HG03432 (cell line): ENCODE results near the gene SNN.

Source experiments
- ATAC-seq: cut with Tn5 transposase; IDR thresholded peaks from one replicate; pipeline ENCODE4 v1.9.1; 2021; ENCODE audit warnings: mild to moderate bottlenecking, moderate library complexity; ENCODE audit not compliant: unreplicated experiment

SNN gene

DNA sequence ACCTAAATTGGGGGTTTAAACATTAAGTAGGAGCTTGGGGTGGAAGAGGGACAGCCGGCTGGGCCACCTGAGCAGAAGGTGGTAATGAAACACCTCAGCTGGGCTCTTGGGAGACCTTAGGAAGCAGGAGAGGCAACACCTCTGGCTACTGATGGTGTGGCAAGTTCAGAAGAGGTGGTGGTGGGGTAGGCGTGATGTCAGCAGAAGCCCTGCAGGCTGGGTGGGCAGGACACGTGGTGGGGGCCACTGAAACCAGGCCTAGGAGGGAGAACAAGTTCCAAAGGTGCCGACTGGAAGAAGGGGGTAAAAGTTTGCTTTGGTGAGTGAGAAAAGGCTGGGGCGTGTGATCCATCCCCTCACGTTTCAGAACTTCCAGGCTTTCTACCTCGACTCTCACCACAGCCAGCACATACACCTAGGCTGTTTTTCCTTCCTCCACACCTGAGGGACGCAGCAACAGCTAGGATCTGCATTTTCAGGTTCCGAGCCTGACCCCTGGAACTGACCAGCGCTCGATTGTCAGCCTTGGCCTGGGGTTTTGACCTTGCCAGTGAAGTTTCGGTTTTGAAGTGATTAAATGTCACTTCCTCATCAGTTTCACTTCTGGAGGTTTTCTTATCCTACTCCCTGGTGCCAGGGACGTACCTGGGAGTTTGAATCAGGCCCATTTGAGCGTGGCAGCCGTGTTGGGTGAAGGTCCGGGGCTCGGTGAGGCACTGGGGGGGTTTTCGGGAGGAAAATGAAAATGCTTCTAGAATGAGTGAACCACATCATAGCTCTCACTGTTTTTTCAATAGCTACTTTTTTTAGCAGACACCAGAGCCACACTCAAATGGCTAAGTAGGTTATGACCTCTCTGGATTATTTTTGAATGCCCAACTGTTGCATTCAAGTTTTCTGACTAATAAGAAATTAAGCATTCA lies 10.0 kb downstream of the SNN start:
- no peak for ATAC-seq

DNA sequence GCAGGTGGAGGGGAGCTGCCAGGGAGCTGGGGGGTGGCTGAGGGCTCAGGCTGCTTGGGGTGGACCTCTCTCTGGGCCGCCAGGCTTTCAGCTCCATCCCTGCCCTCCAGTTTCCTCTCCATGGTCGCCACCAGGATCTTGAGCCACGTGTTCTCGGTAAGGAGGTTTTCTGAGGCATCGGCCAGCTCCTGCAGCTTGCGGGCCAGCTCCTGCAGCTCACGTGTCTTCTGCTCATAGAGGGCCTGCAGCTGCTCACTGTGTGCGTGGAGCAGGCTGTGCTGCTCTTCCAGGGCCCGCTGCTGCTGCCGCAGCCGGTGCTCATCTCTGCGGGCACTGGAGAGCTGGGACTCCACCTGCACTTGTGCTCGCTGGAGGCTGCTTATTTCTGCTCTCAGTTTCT lies 11.0 kb downstream of the SNN start:
- ATAC-seq: no peak

GRCh38 chr16:11679941-11680911 lies 12.0 kb downstream of the SNN start:
- ATAC-seq: no peak

- no peak for ATAC-seq
These were observed 13.3 kb downstream of the SNN start for GRCh38 chr16:11681556-11681955.

GRCh38 chr16:11681976-11682654 lies 13.9 kb downstream of the SNN start:
- peak; percentile 48 for ATAC-seq

GRCh38 chr16:11682655-11683096 lies 14.4 kb downstream of the SNN start:
- peak; percentile 25 for ATAC-seq

- ATAC-seq: no peak
These were observed 14.9 kb downstream of the SNN start for GRCh38 chr16:11683145-11683544.

GRCh38 chr16:11684231-11685025 lies 16.2 kb downstream of the SNN start:
- ATAC-seq: no peak

DNA sequence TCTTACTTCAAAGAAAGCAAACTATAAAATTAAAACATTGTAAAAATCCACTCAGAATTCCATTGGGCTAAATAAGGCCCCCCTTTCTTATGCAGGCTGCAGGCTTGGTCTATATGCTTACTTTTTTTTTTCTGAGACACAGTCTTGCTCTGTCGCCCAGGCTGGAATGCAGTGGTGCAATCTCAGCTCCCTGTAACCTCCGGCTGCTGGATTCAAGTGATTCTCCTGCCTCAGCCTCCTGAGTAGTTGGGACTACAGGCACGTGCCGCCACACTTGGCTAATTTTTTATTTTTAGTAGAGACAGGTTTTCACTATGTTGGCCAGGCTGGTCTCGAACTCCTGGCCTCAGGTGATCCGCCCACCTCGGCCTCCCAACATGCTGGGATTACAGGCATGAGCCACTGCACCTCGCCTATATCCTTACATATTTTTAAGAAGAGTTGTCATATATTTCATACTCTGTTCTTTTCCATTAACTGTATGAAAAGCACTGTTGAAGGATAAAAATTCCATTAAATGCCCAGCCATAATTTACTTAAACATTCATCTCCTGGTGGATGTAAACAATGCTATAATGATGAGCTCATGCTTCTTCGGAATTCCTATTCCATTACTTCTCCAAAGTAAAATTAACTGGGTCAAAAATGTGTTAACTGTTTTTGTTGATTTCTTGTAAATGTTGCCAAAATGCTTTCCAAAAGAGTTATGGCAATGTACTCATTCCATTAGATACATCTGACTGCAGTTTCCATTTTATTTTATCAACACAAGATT lies 17.8 kb downstream of the SNN start:
- ATAC-seq: no peak

GRCh38 chr16:11686713-11687380 lies 18.6 kb downstream of the SNN start:
- ATAC-seq: no peak

DNA sequence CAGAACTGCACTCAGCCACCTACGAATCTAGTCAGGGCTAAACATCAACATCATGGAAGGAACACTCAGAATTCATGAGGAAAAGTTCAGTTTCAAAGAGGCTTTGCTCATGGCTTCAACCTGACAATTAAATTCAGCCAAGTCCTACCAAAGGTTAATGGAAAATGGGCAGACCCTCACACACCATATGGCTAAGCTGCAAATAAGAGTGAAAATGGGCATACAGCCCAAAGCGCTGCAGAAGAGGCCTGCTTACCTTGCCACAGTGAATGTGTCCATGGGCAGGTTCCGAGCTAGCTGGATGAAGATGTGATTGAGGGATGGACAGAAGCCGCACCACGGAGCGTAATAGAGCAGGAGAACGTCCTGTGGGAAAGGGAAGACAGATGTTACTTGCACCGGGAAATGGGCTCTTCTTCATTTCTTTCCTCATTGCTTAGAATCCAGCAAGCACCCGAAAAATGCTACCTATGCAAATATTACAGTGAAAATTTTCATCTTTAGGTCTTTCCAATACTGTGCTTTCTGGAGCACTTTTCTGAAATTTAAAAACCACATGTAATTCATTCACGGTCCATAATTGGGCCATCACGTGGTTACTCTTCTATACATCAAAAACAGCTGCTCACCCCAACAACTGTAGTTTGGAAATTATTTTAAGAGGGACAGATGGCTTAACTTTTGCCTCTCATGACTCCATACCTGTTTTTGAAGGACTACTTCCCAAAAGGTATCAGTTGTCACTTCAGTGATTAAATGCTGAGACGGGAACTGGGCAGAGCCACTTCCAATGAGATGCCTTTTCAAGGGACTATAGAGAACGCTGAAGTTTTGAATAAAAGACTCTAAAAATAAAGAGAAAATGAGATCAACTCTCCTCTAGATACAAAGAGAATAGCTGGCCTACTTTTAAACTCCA lies 19.6 kb downstream of the SNN start:
- no peak for ATAC-seq

- ATAC-seq: no peak
These were observed 20.2 kb downstream of the SNN start for GRCh38 chr16:11688520-11688886.

GRCh38 chr16:11689031-11689840 lies 21.0 kb downstream of the SNN start:
- ATAC-seq: peak; percentile 85

DNA sequence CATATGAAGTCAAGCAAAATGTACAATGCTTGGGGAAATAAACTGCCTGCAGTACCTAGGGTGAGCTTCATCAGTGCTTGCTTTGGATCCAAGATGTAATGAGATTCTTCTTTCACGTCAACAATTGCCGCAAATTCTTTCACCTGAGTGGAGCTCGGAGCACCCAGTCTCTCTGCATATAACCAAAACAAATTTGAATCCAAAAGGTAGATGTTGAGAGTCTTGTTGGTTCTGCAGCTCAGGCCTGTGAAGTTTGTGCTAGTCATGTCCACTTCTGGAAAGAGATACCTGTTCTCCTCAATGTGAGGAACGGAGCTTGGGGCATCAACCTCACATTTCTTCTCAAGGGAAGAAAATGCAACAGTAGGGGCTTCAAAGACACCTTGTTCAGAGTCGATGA lies 23.0 kb downstream of the SNN start:
- no peak for ATAC-seq

- ATAC-seq: no peak
These were observed 23.5 kb downstream of the SNN start for GRCh38 chr16:11691771-11692170.

DNA sequence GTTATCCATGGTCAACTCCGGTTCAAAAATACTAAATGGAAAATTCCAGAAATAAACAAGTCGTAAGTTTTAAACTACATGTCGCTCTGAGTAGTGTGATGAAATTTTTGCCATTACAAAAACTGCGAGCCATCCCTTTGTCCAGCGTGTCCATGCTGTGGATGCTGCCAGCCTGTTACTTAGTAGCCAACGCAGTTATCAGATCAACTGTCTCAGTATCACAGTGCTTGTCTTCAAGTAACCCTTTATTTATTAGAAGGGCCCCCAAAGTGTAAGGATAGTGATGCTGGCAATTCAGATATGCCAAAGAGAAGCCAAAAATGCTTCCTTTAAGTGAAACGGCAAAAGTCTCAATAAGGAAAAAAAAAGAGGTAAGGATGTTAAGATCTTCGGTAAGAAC lies 23.9 kb downstream of the SNN start:
- ATAC-seq: no peak

DNA sequence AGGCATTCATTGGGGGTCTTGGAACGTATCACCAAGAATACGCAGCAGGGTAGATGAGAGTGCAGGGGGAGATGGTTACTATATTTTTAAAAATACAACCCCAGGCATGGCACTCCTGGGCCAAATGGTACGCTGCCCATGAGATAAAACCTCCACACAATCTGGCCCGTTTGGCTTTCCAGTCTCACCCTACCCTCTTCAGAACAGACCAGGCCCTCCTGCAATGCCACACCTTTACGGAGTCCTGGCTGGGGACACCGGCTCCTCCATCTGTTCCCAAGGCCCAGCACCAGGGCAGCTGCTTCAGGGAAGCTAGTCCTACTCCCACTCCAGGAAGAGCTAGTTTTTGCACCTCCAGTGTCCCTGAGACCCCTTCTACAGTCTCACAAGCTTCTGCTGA lies 24.4 kb downstream of the SNN start:
- no peak for ATAC-seq
